ENCODE measurements around the gene PTPRN2.
"Not testable (repeated sequence)": the region's sequence is repeated elsewhere in the genome, so short reads cannot be mapped to it uniquely, and the experiment has no call there.

The PTPRN2 gene

DNA sequence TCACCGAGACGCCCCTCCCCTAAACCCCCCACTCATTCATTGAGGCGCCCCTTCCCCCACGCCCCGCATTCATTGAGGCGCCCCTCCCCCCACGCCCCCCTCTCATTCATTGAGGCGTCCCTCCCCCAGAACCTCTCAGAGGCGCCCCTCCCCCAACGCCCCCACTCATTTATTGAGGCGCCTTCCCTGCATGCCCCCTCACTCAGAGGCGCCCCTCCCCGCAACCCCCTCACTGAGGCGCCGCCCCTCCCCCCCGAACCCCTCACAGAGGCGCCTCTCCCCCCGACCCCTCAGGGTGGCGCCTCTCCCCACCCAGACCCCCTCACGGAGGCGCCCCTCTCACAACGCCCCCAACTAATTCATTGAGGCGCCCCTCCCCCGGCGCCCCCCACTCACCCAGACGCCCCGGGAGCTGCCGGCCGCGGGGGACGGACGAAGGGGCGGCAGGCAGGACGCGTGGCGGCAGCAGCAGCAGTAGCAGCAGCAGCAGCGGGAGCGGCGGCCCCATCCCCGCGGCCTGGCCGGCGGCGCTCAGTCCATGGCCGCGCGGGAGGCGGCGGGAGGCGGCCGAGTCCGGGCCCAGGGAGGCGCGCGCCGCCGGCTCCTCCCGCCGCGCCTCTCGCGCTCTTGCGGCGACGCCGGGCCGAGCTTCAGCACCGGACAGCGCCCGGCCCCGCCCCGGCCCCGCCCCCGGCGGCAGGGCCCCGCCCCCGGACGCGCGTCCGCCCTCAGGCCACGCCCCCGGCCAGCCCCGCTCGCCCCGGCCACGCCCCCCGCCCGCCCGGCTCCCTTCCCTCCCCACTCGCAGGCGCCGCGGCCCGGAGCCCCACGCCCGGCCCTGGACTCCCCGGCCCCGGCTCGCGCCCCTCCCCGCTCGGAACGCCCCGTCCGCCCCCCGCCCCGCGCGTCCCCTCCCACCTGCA, at the start of gene PTPRN2:
TSS of gene PTPRN2 (minus strand) at position 662 of the 923 bp plus-strand sequence.
- no peak for DNase-seq (ENCODE audit: low read depth)

DNA sequence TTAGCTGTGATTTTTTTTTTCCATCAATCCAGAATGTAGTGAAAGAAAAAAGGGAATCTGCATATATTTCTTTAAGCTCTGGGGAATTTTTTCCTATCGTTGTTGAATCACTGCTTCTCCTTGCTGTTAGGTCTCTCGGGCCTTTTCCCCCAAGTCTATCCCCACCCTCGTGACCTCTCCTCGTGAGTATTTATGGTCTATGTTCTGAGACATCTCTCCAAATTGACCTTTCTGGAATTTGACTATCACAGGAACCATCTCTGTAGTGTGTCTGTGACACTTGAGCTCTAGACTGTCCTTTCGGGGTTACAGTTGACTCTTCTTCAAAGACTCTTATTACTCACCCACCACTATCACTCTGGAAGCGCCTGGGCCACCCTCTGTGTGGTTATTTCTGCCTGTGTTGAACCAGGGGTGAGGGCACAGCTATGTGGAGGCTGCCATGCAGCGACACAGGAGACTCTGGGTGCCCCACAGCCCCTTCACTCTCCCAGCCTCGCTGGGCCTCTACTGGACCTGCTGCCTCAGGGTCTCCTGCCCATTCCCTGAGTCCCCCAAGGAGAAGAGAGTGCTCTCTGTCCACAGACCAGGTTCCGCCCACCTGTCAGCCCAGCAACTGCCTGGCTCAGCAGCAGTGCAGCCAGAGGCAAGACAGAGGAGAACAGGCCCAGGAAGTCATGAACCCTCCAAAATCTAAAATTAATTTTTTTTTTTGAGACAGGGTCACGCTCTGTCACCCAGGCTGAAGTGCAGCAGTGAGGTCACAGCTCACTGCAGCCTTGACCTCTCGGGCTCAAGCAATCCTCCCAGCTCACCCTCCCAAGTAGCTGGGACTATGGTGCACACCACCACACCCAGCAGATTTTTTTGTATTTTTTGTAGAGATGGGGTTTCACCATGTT, 45.7 kb upstream of the PTPRN2 start:
- no peak for DNase-seq (ENCODE audit: low read depth)

DNA sequence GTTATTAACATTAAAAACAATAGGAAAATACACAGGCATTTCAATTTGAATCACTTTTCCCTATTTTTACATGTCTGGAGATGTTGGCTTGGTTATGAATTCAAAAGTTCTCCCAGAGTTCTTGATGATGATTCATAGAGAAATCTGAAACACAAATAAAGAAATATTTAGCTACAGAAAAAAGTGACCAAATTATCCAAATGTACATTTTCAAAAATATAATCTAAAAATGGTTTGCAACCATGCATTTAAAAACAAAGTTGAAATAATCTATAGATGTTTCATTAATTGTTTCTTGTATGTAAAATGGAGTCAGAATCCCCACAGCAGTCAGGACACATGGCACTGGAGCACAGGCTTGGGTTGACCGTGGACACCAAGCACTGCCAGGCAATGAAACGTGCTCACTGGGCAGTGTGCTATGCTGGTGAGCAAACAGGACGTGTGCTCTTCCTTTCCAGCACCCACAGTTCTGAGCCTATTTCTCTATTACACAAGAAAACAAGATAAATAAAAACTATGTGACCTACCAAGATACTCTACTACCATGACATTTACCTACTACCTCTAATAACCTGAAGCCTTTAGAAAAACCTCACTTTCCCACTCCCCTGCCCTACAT, 44.1 kb upstream of the PTPRN2 start:
- no peak for DNase-seq (ENCODE audit: low read depth)

DNA sequence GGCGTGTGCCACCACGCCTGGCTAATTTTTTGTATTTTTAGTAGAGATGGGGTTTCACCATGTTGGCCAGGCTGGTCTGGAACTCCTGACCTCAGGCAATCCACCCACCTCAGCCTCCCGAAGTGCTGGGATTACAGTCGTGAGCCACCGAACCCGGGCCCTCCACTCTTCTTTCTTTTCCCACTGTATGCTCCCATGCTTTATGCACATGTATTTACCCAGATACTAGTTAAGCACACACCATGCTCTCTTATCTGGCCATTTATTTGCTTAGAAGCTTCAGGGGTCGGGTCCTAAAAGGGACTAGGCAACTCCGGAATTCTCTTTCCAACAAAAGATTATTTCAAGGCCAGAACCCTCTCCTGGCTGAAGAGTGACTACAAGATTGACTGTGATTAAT, 38.7 kb upstream of the PTPRN2 start:
- DNase-seq (ENCODE audit: low read depth), result not testable (repeated sequence)

DNA sequence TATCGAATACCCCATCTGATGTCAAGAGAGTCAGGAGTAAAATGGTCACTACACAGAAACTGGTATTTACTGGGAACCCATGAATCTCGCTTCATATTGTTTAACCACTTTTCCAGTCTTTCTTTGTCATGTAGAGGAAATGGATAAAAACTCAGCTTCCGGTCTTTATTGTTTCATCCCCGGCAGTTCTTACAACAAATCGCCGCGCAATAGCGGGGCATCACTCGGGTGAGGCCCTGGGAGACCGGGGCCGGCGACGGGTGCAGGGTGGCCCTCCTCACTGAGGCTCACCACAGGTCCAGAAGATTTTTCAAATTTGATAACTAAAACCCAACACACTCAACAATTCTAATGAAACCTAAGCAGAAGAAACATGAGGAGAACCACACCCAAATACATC, 35.6 kb upstream of the PTPRN2 start:
- no peak for DNase-seq (ENCODE audit: low read depth)

DNA sequence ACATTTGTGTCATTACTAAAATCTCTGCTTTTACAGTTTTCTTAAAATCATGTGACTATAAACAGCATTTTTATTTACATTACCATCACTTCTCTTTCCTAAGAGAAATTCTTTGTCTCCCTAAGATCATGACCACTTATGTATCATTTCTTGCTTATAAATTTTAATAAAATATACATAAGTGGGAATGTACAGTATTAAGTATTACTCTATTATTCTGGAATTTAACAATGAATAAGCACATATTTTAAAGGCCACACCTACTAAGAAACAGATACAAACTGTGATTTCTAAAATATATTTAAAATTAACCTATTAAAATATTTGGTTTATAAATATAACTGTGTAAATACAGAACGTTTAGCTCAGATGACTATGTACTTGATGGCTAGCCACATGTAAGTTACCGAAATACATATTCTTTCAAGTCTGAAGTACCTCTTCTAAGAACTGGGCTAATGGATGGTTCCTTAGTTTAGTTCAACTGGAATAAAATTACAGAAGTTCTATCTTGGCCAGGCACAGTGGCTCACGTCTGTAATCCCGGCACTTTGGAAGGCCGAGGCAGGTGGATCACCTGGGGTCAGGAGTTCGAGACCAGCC, 33.3 kb upstream of the PTPRN2 start:
- DNase-seq (ENCODE audit: low read depth), result no peak

DNA sequence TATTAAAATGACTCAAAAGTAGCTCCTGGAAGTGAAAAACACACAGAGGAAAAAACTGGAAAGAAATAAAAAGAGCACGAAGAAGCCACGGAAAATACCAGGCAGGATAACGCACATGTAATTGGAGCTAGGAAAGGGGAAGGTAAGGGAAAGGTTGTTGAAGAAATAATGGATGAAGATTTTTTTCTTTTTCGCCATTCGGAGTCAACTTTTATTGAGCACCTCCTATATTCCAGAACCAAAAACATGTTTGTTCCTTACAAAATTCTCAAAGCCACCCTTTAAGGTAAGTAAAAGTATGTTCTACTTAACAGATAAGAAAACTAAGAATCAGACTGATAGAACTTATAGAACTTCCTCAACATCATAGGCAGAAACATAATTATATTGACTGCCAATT, 32.8 kb upstream of the PTPRN2 start:
- no peak for DNase-seq (ENCODE audit: low read depth)

DNA sequence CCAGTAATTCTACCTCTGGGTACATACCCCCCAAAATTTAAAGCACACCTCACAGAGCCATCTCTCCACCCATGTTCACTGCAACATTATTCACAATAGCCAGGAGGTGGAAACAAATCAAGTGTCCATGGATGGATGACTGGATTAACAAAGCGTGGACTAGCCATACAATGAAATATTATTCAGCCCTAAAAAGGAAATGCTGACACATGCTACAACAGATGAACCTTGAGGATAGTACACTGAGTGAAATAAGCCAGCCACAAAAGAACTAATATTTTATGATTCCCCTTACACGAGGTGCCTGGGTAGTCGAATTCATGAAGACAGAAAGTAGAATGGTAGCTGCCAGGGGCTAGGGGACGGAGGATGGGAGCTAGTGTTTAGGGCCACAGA, 31.1 kb upstream of the PTPRN2 start:
- DNase-seq (ENCODE audit: low read depth), result no peak

DNA sequence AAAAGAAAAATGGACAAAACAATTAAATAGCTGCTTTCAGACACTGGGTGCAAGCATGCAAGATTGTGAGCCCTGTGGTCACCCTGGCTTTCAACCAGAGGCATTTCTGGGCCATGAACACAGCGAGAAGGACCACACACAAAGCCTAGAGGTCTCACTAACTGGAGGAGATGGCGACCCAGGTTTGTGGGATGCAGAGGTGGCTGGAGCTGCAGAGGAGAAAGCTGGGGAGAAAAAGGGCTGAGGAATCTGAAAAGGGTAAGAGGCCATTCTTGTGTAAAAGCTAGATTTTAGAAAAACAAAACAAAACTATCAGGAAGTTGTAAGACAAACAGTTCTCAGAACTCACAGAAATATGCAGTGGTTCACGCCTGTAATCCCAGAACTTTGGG, 30.1 kb upstream of the PTPRN2 start:
- no peak for DNase-seq (ENCODE audit: low read depth)

DNA sequence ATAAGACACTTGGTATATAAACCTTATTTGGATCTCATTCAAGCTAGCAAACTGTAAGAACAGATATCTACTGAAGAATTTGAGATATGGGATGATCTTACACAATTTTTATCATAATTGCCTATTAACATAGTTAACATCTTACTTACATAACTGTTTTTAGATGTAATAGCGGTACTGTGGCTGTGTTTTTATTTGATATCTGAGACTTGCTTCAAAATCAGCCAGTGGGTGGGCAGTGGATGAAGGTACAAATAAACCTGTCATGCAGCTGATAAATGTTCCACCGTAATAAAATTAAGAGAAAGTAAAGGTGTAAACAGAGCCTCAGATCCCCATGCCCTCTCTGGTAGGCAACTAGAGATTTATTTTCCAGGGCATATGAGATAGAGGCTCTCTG, 28.4 kb upstream of the PTPRN2 start:
- no peak for DNase-seq (ENCODE audit: low read depth)

DNA sequence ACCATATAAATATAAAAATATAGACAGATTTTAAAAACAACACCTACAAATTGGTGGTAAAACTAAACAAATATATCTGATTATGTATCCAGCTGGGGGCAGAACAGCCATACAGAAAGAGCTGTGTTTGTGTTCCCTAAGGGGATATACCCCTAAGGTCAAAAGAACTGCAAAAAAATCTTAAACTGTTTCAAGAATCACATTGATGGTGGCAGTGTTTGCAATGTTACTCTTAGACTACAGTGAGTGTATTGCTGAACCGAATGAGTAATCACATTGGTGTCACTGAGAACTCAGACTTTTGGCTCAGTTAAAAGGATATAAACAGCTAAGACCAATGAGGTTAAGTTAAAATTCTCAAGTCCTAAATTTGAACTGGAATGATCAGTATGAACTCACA, 27.1 kb upstream of the PTPRN2 start:
- no peak for DNase-seq (ENCODE audit: low read depth)

DNA sequence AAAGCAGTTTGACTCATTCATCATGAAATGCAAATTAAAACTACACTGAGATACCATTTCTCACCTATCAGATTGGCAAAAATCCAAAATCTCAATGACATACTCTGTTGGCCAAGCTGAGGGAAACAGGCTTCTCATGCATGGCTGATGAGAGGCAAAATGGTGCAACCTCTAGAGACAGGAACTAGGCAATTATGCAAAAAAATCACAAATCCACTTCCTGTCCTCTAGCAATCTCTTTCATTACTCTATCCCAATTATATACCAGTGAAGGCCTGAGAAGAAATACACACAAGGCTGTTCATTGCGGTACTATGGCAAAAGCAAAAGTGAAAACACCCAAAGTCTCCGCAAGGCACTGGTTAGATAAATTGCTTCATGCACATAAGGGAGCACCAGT, 25.9 kb upstream of the PTPRN2 start:
- DNase-seq (ENCODE audit: low read depth), result no peak

DNA sequence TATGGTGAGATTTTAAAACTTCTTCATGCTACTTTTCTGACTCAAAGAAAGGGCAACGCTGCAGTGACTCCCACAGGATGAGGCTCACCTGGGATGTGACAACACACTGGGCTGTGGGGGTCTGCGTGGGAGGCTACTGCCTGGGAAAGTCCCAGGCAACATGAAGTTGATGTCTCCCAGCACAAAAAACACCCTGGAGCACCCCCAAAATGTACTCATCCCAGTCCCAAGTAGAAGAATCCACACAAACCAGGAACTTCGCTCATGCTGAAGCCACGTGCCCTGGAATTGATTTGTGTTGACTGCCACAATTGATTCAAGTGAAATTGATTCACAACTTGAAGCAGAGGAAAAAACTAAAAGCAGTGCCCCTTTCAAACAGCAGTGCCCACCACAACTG, 24.9 kb upstream of the PTPRN2 start:
- DNase-seq (ENCODE audit: low read depth), result no peak

DNA sequence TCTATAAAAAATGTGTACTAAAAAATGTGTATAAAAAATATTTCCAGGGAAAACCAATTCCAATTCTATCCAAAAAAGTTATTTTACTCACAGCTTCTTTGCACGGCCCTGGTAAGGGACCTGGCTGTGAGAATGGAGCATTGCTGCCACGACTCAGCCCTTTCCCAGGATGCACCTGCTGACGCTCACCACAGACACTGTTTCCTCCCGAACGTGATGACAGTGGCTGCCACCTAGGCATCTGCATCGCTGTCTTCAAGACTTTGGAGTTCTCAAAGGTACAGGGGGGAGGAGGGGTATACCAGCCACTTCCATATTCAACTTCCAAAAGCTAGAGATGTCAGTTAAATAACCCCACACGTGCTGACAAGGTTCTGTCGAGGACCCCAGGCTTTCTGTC, 23.9 kb upstream of the PTPRN2 start:
- DNase-seq (ENCODE audit: low read depth), result no peak

DNA sequence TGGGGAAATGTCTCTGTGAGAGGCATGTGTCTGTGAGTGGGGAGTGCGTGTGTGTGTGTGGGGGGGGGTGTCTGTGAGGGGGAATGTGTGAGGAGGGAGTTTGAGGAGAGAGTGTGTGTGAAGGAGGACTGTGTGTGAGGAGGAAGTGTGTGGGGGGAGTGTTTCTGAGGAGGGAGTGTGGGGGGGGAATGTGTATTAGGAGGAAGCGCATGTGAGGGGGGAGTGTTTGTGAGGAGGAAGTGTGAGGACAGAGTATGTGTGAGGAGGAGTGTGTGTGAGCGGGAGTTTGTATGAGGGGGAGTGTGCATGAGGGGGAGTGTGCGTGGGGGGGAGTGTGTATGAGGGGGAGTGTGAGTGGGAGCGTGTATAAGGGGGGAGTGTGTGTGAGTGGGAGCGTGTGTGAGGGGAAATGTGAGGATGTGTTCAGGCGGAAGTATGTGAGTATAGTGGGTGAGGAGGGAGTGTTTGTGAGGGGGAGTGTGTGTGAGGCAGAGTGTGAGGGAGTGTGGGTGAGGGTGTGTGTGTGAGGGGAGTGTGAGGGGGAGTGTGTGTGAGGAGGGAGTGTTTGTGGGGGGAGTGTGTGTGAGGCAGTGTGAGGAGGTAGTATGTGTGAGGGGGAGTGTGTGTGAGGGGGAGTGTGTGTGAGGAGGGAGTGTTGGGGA, 21.8 kb upstream of the PTPRN2 start:
- peak; percentile 62 for DNase-seq (ENCODE audit: low read depth)

DNA sequence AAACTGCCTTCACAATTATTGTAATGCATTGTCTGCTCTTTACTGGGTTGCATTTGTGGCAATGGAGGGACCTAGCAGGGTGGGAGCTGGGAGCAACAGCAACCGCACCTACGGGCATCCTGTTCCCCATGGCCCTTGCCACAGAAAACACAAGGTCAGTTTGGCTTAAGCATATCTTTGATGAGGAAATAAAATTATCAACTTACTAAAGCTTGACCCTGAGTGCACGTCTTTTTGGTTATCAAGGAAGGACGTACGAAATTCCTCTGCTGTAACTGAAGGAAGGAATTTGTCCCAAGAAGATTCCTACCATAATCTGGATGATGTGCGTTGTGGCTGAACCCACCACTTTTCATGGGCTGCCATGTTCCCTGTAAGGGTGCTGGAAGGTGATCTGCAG, 19.9 kb upstream of the PTPRN2 start:
- no peak for DNase-seq (ENCODE audit: low read depth)

DNA sequence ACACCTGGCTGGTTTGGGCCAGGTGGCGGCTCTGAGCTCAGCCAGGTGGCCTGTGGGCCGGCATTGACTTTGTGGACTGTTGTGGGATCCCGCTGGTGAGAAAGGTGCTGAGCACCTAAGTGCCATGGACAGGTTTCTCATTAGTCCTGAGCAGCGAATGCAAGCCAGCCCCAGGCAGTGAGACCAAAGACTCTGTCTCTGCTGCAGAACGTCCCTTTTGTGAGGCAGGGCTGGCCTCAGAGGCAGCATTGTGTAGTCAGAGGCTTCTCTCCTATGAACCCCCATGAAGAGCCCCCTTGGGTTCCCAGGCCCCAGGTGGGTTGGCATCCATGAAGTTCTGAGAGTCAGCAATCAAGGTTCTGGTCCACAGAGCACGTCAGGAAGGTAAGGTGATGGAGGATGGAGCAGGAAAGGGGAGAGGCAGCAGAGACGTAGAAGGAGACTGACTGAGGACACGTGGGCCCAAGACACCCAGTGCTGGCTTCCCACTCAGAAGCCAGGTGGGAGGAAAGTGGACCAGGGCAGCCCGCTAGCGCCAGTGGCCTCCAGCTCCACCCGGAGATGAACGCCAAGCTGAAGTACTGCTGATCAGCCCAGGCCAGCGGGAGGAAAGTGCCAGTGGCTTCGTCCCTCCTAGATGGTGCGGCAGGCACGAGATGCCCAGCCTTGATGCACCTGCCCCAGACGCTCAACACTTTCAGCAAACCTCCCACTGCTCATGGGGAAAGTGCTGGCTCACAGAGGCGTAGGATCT, 19.2 kb upstream of the PTPRN2 start:
- no peak for DNase-seq (ENCODE audit: low read depth)

DNA sequence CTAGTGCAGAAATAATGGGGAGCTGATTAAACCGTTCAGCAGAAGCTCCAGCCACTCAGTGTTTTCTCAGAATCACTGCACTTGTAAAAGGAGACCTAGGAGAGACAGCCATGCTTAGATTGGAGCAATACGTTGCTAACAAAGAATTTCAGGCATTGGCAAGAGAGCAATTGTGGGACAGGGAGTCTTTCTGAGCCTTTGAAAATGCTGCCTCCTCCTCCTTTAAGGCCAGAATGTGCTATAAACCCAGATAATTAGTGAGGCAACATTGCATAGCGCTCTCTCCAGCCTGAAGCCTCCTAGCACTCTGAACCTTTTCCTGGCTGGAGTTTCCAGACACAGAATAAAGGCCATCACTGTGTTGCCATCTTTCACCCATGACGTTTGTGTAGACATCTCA, 18.5 kb upstream of the PTPRN2 start:
- no peak for DNase-seq (ENCODE audit: low read depth)

DNA sequence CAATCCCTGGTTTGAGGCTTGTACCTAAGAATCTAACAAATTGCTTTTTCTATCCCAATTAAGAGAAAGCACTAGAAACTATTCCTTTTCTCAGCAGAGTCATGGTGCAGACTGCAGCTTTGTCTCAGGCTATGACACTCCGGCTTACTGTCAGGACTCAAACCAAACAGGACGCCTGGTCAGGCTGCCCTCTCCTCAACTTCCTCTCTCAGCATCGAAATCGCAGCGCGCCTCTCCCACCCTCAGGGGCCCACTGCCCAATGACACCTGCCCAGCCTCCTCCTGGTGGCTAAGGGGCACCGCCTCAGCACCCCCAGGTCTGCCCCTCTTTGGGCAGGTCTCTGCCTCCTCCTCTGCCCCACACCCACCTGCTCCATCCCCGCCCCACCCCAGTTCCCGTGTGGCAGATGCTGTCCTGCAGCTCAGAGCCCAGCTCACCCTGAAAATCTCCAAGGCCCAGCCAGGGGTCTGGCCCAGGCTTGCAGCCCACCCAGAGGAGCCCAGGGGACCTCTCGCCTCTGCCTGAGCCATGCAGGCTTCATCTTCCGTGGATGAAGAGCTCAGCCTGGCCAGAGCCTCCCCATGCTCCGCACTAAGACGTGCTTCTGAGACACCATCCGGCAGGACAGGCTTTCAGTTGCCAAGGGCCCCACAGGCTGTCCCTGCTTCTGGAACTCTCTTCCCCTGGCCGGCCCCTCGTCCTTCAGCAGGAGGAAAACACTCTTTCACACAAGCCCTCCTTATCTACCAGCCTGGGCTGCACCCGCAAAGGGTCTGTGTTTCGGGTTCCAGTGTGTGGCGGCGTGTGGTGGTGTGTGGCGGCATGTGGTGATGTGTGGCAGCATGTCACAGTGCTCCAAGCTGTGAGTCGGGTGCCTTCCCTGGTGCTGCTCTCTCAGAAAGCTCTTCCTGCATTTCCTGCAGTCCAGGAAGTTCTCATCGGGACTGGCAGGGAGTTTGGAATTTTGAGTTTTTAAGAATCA, 16.4 kb upstream of the PTPRN2 start:
- DNase-seq (ENCODE audit: low read depth), result no peak

Data from CMK (cell line).